ENCODE data around the gene AFMID.

- TF ChIP-seq CTCF (IDR thresholded peaks at IDR 0.05) = no peak
- TF ChIP-seq EP300 (IDR thresholded peaks at IDR 0.05) = no peak
- TF ChIP-seq POLR2AphosphoS5 (IDR thresholded peaks at IDR 0.05) = peak in 1 of 2 donors; percentile 75
These were observed 14.7 kb upstream of the AFMID start for GRCh38 chr17:78172249-78173051.

All from upper lobe of left lung (tissue), 4 donors.